Measurements from ENCODE around the gene SWT1.

GRCh38 chr1:185208626-185209180 is 51.7 kb downstream of the SWT1 start:
- TF ChIP-seq, protein P1, sequence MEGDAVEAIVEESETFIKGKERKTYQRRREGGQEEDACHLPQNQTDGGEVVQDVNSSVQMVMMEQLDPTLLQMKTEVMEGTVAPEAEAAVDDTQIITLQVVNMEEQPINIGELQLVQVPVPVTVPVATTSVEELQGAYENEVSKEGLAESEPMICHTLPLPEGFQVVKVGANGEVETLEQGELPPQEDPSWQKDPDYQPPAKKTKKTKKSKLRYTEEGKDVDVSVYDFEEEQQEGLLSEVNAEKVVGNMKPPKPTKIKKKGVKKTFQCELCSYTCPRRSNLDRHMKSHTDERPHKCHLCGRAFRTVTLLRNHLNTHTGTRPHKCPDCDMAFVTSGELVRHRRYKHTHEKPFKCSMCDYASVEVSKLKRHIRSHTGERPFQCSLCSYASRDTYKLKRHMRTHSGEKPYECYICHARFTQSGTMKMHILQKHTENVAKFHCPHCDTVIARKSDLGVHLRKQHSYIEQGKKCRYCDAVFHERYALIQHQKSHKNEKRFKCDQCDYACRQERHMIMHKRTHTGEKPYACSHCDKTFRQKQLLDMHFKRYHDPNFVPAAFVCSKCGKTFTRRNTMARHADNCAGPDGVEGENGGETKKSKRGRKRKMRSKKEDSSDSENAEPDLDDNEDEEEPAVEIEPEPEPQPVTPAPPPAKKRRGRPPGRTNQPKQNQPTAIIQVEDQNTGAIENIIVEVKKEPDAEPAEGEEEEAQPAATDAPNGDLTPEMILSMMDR (IDR thresholded peaks at IDR 0.05): no peak
- TF ChIP-seq REST (IDR thresholded peaks at IDR 0.05; ENCODE audit: insufficient read depth in 1 of 2, low read depth in 2 of 2, low read length in 1 of 2) (no peak), POLR2AphosphoS5 (IDR thresholded peaks at IDR 0.05; ENCODE audit: low read depth, low read length) (no peak), TCF7L2 (IDR thresholded peaks at IDR 0.05; ENCODE audit: low read depth, low read length) (no peak)

Measured in Panc1 (cell line).